GM12872 (cell line): ENCODE data around the gene NPAS4.

Experiments
- TF ChIP-seq, protein P1 (sequence below): IDR thresholded peaks from 3 replicates; pipeline ENCODE4 v1.5.1; 2011; ENCODE audit warnings: low read depth, mild to moderate bottlenecking, low read length, moderate library complexity; ENCODE audit not compliant: insufficient read depth

NPAS4 gene

DNA sequence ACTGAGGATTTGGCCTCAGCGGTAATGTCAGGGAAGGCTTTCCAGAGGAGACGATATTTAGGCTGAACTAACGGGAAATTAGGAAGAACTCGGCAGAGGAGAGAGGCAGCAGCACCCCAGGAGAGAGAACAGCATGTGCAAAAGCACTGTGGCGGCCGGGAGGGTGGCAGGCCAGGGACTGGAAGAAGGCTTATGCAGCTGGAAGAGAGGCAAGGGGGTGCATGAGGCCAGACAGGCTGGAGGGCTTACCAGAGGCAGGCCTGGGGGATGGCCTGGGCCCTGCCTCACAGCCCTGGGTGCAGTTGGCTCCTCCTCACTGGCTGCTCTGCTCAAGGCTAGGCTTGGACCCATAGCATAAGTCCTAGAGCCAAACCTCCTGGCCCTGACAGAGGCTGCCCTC lies 7.7 kb upstream of the NPAS4 start:
- TF ChIP-seq, protein P1, sequence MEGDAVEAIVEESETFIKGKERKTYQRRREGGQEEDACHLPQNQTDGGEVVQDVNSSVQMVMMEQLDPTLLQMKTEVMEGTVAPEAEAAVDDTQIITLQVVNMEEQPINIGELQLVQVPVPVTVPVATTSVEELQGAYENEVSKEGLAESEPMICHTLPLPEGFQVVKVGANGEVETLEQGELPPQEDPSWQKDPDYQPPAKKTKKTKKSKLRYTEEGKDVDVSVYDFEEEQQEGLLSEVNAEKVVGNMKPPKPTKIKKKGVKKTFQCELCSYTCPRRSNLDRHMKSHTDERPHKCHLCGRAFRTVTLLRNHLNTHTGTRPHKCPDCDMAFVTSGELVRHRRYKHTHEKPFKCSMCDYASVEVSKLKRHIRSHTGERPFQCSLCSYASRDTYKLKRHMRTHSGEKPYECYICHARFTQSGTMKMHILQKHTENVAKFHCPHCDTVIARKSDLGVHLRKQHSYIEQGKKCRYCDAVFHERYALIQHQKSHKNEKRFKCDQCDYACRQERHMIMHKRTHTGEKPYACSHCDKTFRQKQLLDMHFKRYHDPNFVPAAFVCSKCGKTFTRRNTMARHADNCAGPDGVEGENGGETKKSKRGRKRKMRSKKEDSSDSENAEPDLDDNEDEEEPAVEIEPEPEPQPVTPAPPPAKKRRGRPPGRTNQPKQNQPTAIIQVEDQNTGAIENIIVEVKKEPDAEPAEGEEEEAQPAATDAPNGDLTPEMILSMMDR = no peak

DNA sequence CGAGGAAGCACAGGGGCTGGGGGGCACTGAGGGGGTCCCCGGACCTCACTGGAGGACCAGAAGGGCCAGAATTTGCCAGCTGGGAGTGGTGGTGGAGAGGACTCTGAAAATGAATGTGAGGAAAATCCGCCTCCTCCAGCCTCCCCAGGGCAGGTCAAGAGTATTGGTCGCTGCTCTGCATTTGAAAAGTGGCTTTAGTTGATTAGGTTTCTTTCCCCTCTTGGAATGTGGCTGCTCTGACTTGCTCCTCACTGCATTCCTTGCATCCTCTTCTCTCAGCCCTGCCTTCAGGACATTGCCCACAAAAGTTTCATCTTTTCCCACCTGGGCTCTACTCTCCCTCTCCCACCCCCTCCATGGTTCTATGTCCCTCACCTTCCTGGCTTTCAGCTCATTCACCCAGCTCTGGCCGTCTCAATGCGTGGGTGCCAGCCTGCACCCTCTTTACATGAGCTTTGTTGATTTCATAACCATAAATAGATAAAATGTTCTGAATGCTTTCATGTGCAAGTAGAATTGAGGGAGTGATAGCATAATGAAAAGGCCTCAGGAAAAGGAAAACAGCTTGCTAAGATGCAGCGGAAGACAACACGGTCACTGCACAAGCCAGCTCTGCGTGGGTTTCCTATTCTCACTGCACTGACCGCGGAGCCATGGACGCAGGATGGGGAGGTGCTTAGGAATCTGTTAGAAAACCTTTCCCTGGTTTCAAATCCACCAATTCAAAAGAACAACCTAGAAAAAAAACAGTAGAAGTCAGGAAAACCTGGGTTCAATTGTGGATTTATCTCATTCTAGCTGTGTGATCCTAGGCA lies 6.5 kb upstream of the NPAS4 start:
- TF ChIP-seq, protein P1 = no peak

- TF ChIP-seq, protein P1 = no peak
These were observed 5.4 kb upstream of the NPAS4 start for GRCh38 chr11:66415423-66415822.

GRCh38 chr11:66417000-66417399 lies 3.8 kb upstream of the NPAS4 start:
- TF ChIP-seq, protein P1 = no peak

DNA sequence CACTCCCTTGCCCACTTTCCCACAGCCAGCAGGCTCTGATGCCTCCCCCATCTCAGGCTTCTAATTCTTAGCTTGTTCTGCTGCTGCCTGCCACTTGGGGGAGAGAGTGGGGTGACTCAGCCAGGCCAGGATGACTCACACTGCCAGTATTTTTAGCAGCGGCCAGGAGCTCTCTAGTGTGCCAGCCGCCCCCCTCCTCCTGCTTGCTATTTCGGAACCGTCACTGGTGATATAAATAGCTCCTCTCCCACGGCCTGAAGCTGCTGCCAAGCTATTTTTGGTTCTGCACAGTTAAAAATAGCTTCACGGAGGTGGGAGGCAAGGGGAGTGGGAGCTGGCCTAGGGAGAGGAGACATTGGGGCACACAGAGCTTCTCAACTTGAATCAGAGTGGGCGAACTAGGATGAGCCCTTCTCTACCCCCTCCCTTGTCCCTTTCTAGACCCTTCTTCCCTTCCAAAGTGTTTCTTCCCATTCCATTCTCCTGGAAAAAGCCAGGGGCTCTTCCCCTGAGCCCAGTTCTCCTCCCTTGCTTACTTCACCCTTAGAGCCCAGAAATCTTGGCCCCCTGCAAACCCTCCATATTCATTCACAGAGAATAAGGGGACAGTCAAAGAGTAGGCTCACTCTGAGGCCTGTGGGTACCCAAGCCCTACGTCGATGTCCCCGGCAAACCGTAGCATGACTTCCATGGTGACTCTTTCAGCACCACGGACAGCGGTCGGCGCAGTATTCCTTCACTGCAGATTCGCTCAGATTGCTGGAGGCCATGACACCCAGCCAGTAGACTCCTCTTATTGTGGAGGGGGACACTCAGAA lies 2.5 kb upstream of the NPAS4 start:
- TF ChIP-seq, protein P1 = peak; percentile 45

GRCh38 chr11:66418986-66419308 lies 1.9 kb upstream of the NPAS4 start:
- TF ChIP-seq, protein P1 = no peak

- TF ChIP-seq, protein P1 = no peak
These were observed 1.0 kb upstream of the NPAS4 start for GRCh38 chr11:66419825-66420224.
